HEK293 (cell line): ENCODE results near the gene LRRC46.

Source experiments
- CTCF ChIA-PET: fragments of 350-600 bp; formaldehyde crosslinking; extraction: SDS; loops from one replicate; lab custom pipeline; 2021; ENCODE audit warnings: antibody characterized with exemption; lab: Yijun Ruan, JAX
- POLR2A ChIA-PET: fragments of 300-600 bp; formaldehyde crosslinking; extraction: SDS; loops from one replicate; lab custom pipeline; 2020; ENCODE audit warnings: antibody characterized with exemption, inconsistent platforms; lab: Yijun Ruan, JAX
- H3K27ac ChIP-seq: fragments of 200-500 bp; sonication (Bioruptor generic); 2 replicates; pipeline ENCODE4 v1.5.1; 2014; ENCODE audit warnings: low read depth, low read length, control low read depth, inconsistent platforms; ENCODE audit errors: extremely low read depth
- H3K36me3 ChIP-seq, 2 experiments: fragments of 200-500 bp in 1 of 2; sonication (Bioruptor generic) in 1 of 2; 1 replicate in 1 of 2; 2 replicates in 1 of 2; pipeline ENCODE4 v1.5.1; 2014 to 2017; ENCODE audit warnings: inconsistent platforms in 2 of 2, low read length in 2 of 2; ENCODE audit not compliant: control insufficient read depth in 2 of 2, insufficient read depth in 1 of 2
- H3K4me1 ChIP-seq: fragments of 200-500 bp; sonication (Bioruptor generic); 2 replicates; pipeline ENCODE4 v1.5.1; 2014; ENCODE audit warnings: mild to moderate bottlenecking, low read length, inconsistent platforms; ENCODE audit not compliant: control insufficient read depth, insufficient read depth
- H3K4me3 ChIP-seq: 2 replicates; pipeline ENCODE4 v1.5.1; 2011; ENCODE audit warnings: low read depth, mild to moderate bottlenecking, control low read depth, low read length, moderate library complexity
- H3K9me3 ChIP-seq: fragments of 200-500 bp; sonication (Bioruptor generic); 2 replicates; pipeline ENCODE4 v1.5.1; 2014; ENCODE audit warnings: low read depth, low read length, inconsistent platforms; ENCODE audit not compliant: control insufficient read depth, insufficient read depth
- BCL11B ChIP-seq: fragments of 450-650 bp; formaldehyde crosslinking; IDR thresholded peaks from 2 replicates; pipeline ENCODE4 v1.5.1; 2016; ENCODE audit warnings: low read depth, missing biosample characterization, missing genetic modification characterization
- EGR2 ChIP-seq: fragments of 450-650 bp; formaldehyde crosslinking; IDR thresholded peaks from 2 replicates; pipeline ENCODE4 v1.5.1; 2016; ENCODE audit warnings: low read depth, missing biosample characterization, missing genetic modification characterization
- GLI2 ChIP-seq: fragments of 450-650 bp; formaldehyde crosslinking; IDR thresholded peaks from 2 replicates; pipeline ENCODE4; 2017; ENCODE audit warnings: missing biosample characterization, missing genetic modification characterization, low read depth, borderline replicate concordance
- PRDM10 ChIP-seq: fragments of 450-650 bp; formaldehyde crosslinking; IDR thresholded peaks from 2 replicates; pipeline ENCODE4 v1.5.1; 2016; ENCODE audit warnings: missing biosample characterization, missing genetic modification characterization
- SETDB1 ChIP-seq: IDR thresholded peaks from one replicate; pipeline ENCODE4 v1.6.1; 2017; ENCODE audit warnings: mild to moderate bottlenecking, low read length, moderate library complexity, mixed read lengths; ENCODE audit not compliant: insufficient read length
- ZBTB20 ChIP-seq: fragments of 450-650 bp; formaldehyde crosslinking; IDR thresholded peaks from 2 replicates; pipeline ENCODE4 v1.5.1; 2016; ENCODE audit warnings: missing biosample characterization, missing genetic modification characterization
- ZFHX2 ChIP-seq: fragments of 450-650 bp; formaldehyde crosslinking; conservative IDR thresholded peaks from 2 replicates; pipeline ENCODE4 v1.5.1; 2016; ENCODE audit warnings: missing biosample characterization, missing genetic modification characterization
- ZNF10 ChIP-seq: fragments of 450-650 bp; formaldehyde crosslinking; IDR thresholded peaks from 2 replicates; pipeline ENCODE4 v1.5.1; 2017; ENCODE audit warnings: missing biosample characterization, missing genetic modification characterization
- ZNF132 ChIP-seq: fragments of 450-650 bp; formaldehyde crosslinking; IDR thresholded peaks from 2 replicates; pipeline ENCODE4 v1.5.1; 2017; ENCODE audit warnings: missing biosample characterization, missing genetic modification characterization, borderline replicate concordance
- ZNF211 ChIP-seq: fragments of 450-650 bp; formaldehyde crosslinking; IDR thresholded peaks from 2 replicates; pipeline ENCODE4 v1.5.1; 2016; ENCODE audit warnings: low read depth, missing biosample characterization, missing genetic modification characterization
- ZNF311 ChIP-seq: fragments of 450-650 bp; formaldehyde crosslinking; IDR thresholded peaks from 2 replicates; pipeline ENCODE4 v1.5.1; 2017; ENCODE audit warnings: missing biosample characterization, missing genetic modification characterization, borderline replicate concordance
- ZNF335 ChIP-seq: fragments of 450-650 bp; formaldehyde crosslinking; conservative IDR thresholded peaks from 2 replicates; pipeline ENCODE4 v1.5.1; 2016; ENCODE audit warnings: missing biosample characterization, missing genetic modification characterization
- ZNF350 ChIP-seq: fragments of 450-650 bp; formaldehyde crosslinking; IDR thresholded peaks from 2 replicates; pipeline ENCODE4 v1.5.0; 2017; ENCODE audit warnings: missing biosample characterization, mild to moderate bottlenecking, missing genetic modification characterization
- ZNF501 ChIP-seq: fragments of 450-650 bp; formaldehyde crosslinking; IDR thresholded peaks from 2 replicates; pipeline ENCODE4 v1.5.1; 2016; ENCODE audit warnings: missing biosample characterization, missing genetic modification characterization
- ZNF677 ChIP-seq: fragments of 450-650 bp; IDR thresholded peaks from 2 replicates; pipeline ENCODE4 v1.5.0; 2018; ENCODE audit warnings: missing biosample characterization, mild to moderate bottlenecking, missing genetic modification characterization, moderate library complexity
- ZNF76 ChIP-seq: fragments of 450-650 bp; formaldehyde crosslinking; IDR thresholded peaks from 2 replicates; pipeline ENCODE4; 2016; ENCODE audit warnings: low read depth, missing biosample characterization, missing genetic modification characterization, borderline replicate concordance
- TF ChIP-seq, protein P1 (sequence below): fragments of 450-650 bp; formaldehyde crosslinking; IDR thresholded peaks from 2 replicates; pipeline ENCODE4 v1.5.1; 2016; ENCODE audit warnings: missing biosample characterization, missing genetic modification characterization, borderline replicate concordance
- TF ChIP-seq, protein P2 (sequence below): fragments of 450-650 bp; formaldehyde crosslinking; IDR thresholded peaks from 2 replicates; pipeline ENCODE4 v1.5.1; 2016; ENCODE audit warnings: missing biosample characterization, missing genetic modification characterization

Gene LRRC46

GRCh38 chr17:47867813-47868533, 36.5 kb downstream of the LRRC46 start:
- H3K36me3 ChIP-seq: no peaks in the 10 kb centered on the region
- ChIA-PET POLR2A (no interaction called here), CTCF (interaction anchor here (0.9 kb wide), 1 partner anchor 23 kb away, joined by 3 read pairs; no protein-coding TSS in a partner anchor)
- no peak overlapping the region for H3K4me3 ChIP-seq
- no peaks in the 10 kb centered on the region for H3K4me1 ChIP-seq
- H3K9me3 ChIP-seq: no peaks in the 10 kb centered on the region
- H3K27ac ChIP-seq: no peak overlapping the region
- peak; percentile 46; the same call in 1 of the 2 replicates for TF ChIP-seq ZFHX2 (tag by site-specific recombination)
- TF ChIP-seq ZNF76 (tag by site-specific recombination): no peak
- TF ChIP-seq EGR2: 0 out of 2 replicates have a peak, but pooled peaks have one; percentile 12
- 0 out of 2 replicates have a peak, but pooled peaks have one; percentile 33 for TF ChIP-seq PRDM10 (tag by site-specific recombination)

GRCh38 chr17:47869114-47869513, 37.6 kb downstream of the LRRC46 start:
- H3K4me3 ChIP-seq: no peak overlapping the region
- H3K4me1 ChIP-seq: no peaks in the 10 kb centered on the region
- CTCF ChIA-PET: interaction anchor here (0.9 to 1.7 kb wide), 3 partner anchors 13 to 101 kb away, joined by 3 to 7 read pairs (median 4); no protein-coding TSS in a partner anchor
- H3K9me3 ChIP-seq: no peaks in the 10 kb centered on the region
- TF ChIP-seq ZNF132 (tag by site-specific recombination) (no peak), SETDB1 (no peak), ZNF335 (tag by site-specific recombination) (no peak), ZBTB20 (tag by site-specific recombination) (no peak), ZNF677 (tag by site-specific recombination) (no peak), ZNF350 (tag by site-specific recombination) (no peak), BCL11B (no peak), GLI2 (tag by site-specific recombination) (no peak), ZNF211 (tag by site-specific recombination) (no peak), ZNF311 (tag by site-specific recombination) (no peak), ZNF501 (tag by site-specific recombination) (no peak), ZNF10 (no peak)
- TF ChIP-seq, protein P1, sequence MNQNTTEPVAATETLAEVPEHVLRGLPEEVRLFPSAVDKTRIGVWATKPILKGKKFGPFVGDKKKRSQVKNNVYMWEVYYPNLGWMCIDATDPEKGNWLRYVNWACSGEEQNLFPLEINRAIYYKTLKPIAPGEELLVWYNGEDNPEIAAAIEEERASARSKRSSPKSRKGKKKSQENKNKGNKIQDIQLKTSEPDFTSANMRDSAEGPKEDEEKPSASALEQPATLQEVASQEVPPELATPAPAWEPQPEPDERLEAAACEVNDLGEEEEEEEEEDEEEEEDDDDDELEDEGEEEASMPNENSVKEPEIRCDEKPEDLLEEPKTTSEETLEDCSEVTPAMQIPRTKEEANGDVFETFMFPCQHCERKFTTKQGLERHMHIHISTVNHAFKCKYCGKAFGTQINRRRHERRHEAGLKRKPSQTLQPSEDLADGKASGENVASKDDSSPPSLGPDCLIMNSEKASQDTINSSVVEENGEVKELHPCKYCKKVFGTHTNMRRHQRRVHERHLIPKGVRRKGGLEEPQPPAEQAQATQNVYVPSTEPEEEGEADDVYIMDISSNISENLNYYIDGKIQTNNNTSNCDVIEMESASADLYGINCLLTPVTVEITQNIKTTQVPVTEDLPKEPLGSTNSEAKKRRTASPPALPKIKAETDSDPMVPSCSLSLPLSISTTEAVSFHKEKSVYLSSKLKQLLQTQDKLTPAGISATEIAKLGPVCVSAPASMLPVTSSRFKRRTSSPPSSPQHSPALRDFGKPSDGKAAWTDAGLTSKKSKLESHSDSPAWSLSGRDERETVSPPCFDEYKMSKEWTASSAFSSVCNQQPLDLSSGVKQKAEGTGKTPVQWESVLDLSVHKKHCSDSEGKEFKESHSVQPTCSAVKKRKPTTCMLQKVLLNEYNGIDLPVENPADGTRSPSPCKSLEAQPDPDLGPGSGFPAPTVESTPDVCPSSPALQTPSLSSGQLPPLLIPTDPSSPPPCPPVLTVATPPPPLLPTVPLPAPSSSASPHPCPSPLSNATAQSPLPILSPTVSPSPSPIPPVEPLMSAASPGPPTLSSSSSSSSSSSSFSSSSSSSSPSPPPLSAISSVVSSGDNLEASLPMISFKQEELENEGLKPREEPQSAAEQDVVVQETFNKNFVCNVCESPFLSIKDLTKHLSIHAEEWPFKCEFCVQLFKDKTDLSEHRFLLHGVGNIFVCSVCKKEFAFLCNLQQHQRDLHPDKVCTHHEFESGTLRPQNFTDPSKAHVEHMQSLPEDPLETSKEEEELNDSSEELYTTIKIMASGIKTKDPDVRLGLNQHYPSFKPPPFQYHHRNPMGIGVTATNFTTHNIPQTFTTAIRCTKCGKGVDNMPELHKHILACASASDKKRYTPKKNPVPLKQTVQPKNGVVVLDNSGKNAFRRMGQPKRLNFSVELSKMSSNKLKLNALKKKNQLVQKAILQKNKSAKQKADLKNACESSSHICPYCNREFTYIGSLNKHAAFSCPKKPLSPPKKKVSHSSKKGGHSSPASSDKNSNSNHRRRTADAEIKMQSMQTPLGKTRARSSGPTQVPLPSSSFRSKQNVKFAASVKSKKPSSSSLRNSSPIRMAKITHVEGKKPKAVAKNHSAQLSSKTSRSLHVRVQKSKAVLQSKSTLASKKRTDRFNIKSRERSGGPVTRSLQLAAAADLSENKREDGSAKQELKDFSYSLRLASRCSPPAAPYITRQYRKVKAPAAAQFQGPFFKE (tag by site-specific recombination): no peak
- TF ChIP-seq, protein P2, sequence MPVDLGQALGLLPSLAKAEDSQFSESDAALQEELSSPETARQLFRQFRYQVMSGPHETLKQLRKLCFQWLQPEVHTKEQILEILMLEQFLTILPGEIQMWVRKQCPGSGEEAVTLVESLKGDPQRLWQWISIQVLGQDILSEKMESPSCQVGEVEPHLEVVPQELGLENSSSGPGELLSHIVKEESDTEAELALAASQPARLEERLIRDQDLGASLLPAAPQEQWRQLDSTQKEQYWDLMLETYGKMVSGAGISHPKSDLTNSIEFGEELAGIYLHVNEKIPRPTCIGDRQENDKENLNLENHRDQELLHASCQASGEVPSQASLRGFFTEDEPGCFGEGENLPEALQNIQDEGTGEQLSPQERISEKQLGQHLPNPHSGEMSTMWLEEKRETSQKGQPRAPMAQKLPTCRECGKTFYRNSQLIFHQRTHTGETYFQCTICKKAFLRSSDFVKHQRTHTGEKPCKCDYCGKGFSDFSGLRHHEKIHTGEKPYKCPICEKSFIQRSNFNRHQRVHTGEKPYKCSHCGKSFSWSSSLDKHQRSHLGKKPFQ (tag by site-specific recombination): no peak
- POLR2A ChIA-PET: no interaction called here
- no peak overlapping the region for H3K27ac ChIP-seq
- H3K36me3 ChIP-seq: no peaks in the 10 kb centered on the region
